Glutamatergic neuron (in vitro differentiated cells): ENCODE data around the gene LAMP2. TPM values are rescaled to one million over a fixed set of nuclear protein-coding genes. Genes with fewer than 3 reads are reported as not detected.

Experiments
- DNase-seq: peaks from one replicate; pipeline ENCODE4 v3.0.0; 2022
- H3K27ac Mint-ChIP-seq: one replicate; pipeline ENCODE4 v1.8.0; 2020; ENCODE audit warnings: mild to moderate bottlenecking, mixed read lengths, inconsistent platforms; ENCODE audit not compliant: unreplicated experiment
- H3K27me3 Mint-ChIP-seq: one replicate; pipeline ENCODE4 v1.8.0; 2020; ENCODE audit warnings: mild to moderate bottlenecking, moderate library complexity, mixed read lengths, inconsistent platforms; ENCODE audit not compliant: unreplicated experiment
- H3K36me3 Mint-ChIP-seq: one replicate; pipeline ENCODE4 v1.8.0; 2020; ENCODE audit warnings: mild to moderate bottlenecking, mixed read lengths, inconsistent platforms; ENCODE audit not compliant: unreplicated experiment
- H3K4me1 Mint-ChIP-seq: one replicate; pipeline ENCODE4 v1.8.0; 2020; ENCODE audit warnings: mild to moderate bottlenecking, low read depth, mixed read lengths, inconsistent platforms; ENCODE audit not compliant: unreplicated experiment
- H3K4me3 Mint-ChIP-seq: one replicate; pipeline ENCODE4 v1.8.0; 2020; ENCODE audit warnings: mild to moderate bottlenecking, mixed read lengths, inconsistent platforms; ENCODE audit not compliant: unreplicated experiment
- H3K9me3 Mint-ChIP-seq: one replicate; pipeline ENCODE4 v1.8.0; 2020; ENCODE audit warnings: mild to moderate bottlenecking, moderate library complexity, mixed read lengths, inconsistent platforms; ENCODE audit not compliant: unreplicated experiment
- CTCF ChIP-seq: fragments of 200-600 bp; sonication (generic); IDR thresholded peaks from one replicate; pipeline ENCODE4 v1.5.0; 2021; ENCODE audit not compliant: partially characterized antibody, unreplicated experiment
- long read RNA-seq: library from polyadenylated mRNA; unstranded; transcript quantifications from one replicate; pipeline ENCODE4 v2.0.0, GENCODE V29; 2020; ENCODE audit not compliant: unreplicated experiment
- total RNA-seq: library from RNA; stranded (reverse); fragmentation: NEBNext Ultra II Directional; extraction: Animal tissue kit (Norgen Biotek cat#: 25700); gene quantifications from one replicate; pipeline ENCODE4 v1.2.1, GENCODE V29; 2021; ENCODE audit not compliant: unreplicated experiment

Gene LAMP2
- 48.9 TPM for total RNA-seq
- long read RNA-seq, full-length matches to known transcripts: 30 of 39 reads
- long read RNA-seq, partial matches to known transcripts: 4 of 39 reads
- long read RNA-seq, other reads (novel, unspliced or antisense): 5 of 39 reads

- no peak for TF ChIP-seq CTCF
- Mint-ChIP-seq H3K4me3 (peak within 1 kb of the TSS; percentile 99), H3K9me3 (peaks cover 4% of the 10 kb centered on the region), H3K27ac (peak within 1 kb of the TSS; percentile 96), H3K36me3 (no peaks in the 10 kb centered on the region), H3K4me1 (peaks cover 2% of the 10 kb centered on the region), H3K27me3 (peaks cover 3% of the 10 kb centered on the region)
- DNase-seq: peak; percentile 84
These were observed at the start of gene LAMP2 for GRCh38 chrX:120468825-120469525. Gene LAMP2 (minus strand): TSS chrX:120469296. CDS start chrX:120469169, 127 bp downstream.

- no peaks in the 10 kb centered on the region for H3K27me3 Mint-ChIP-seq
- TF ChIP-seq CTCF: no peak
- no peaks in the 10 kb centered on the region for H3K36me3 Mint-ChIP-seq
- DNase-seq: no peak
- no peaks in the 10 kb centered on the region for H3K4me1 Mint-ChIP-seq
- no peaks in the 10 kb centered on the region for H3K9me3 Mint-ChIP-seq
- H3K27ac Mint-ChIP-seq: no peak overlapping the region
- no peak overlapping the region for H3K4me3 Mint-ChIP-seq
These were observed 48.8 kb upstream of the LAMP2 start for GRCh38 chrX:120517936-120518335.

- H3K4me3 Mint-ChIP-seq: no peak overlapping the region
- peaks cover 1% of the 10 kb centered on the region for H3K9me3 Mint-ChIP-seq
These were observed 45.1 kb upstream of the LAMP2 start for GRCh38 chrX:120514236-120514635.

GRCh38 chrX:120512627-120513026, 43.5 kb upstream of the LAMP2 start:
- TF ChIP-seq CTCF: no peak
- Mint-ChIP-seq H3K36me3 (no peaks in the 10 kb centered on the region), H3K27ac (no peak overlapping the region), H3K9me3 (peaks cover 1% of the 10 kb centered on the region), H3K27me3 (no peaks in the 10 kb centered on the region), H3K4me1 (no peaks in the 10 kb centered on the region), H3K4me3 (no peak overlapping the region)
- DNase-seq: no peak

More at GRCh38 chrX:120514236-120514635, 45.1 kb upstream of the LAMP2 start:
- no peak for DNase-seq
- Mint-ChIP-seq H3K4me1 (no peaks in the 10 kb centered on the region), H3K27ac (no peak overlapping the region), H3K36me3 (no peaks in the 10 kb centered on the region), H3K27me3 (no peaks in the 10 kb centered on the region)
- TF ChIP-seq CTCF: no peak

GRCh38 chrX:120512222-120512621, 43.1 kb upstream of the LAMP2 start:
- Mint-ChIP-seq H3K9me3 (peaks cover 1% of the 10 kb centered on the region), H3K27me3 (no peaks in the 10 kb centered on the region), H3K4me1 (no peaks in the 10 kb centered on the region), H3K4me3 (no peak overlapping the region), H3K36me3 (no peaks in the 10 kb centered on the region), H3K27ac (no peak overlapping the region)
- no peak for DNase-seq
- no peak for TF ChIP-seq CTCF
